ENCODE measurements around the gene RIOX2.

GRCh38 chr3:97968376-97968775, 3.9 kb downstream of the RIOX2 start:
- TF ChIP-seq EZH2 (optimal IDR thresholded peaks at IDR 0.05; ENCODE audit: low read depth, low read length), result no peak
- no peak for TF ChIP-seq CTCF (IDR thresholded peaks at IDR 0.05; ENCODE audit: low read length)
